ENCODE results near the gene SLC37A1. TPM values are rescaled to one million over a fixed set of nuclear protein-coding genes. Genes with fewer than 3 reads are reported as not detected.

SLC37A1 gene
- total RNA-seq, 1 donor from 2014 or later, result 24.8 TPM

DNA sequence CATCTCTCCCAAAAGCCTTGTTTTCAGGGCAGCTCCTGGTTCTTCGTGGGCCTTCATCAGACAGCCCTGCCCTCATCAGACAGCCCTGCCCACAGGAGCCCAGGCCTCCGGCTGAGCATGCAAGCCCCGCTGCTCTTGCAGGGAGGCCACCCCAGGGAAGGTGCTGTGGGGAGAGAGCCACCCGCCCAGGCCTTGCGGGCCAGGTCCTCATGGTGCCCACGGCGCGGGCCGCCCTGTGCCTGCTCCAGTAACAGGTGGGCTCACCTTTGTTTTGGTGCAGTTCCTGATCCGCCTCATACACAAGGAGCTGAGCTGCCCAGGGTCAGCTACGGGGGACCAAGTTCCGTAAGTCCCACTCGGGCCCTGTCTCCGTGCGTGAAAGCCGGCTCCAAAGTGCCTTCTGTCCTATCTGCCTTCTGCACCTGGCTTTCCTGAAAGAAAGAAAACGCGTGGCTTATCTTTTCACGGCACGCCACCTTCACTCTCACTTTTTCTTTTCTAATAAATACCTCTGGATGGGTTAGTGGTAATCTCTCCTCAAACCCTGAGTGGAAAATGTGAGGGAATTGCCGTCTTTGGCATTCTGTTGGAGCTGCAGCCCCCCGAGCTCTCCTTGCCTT, 65.9 kb downstream of the SLC37A1 start:
- Mint-ChIP-seq H3K4me3 (no peak overlapping the region), H3K4me1 (ENCODE audit: unreplicated experiment) (no peaks in the 10 kb centered on the region), H3K36me3 (peaks cover 19% of the 10 kb centered on the region), H3K27me3 (no peaks in the 10 kb centered on the region), H3K9me3 (no peaks in the 10 kb centered on the region), H3K27ac (no peak overlapping the region)
- DNase-seq (ENCODE audit: extremely low spot score, unreplicated experiment), result no peak
- TF ChIP-seq, protein P1, sequence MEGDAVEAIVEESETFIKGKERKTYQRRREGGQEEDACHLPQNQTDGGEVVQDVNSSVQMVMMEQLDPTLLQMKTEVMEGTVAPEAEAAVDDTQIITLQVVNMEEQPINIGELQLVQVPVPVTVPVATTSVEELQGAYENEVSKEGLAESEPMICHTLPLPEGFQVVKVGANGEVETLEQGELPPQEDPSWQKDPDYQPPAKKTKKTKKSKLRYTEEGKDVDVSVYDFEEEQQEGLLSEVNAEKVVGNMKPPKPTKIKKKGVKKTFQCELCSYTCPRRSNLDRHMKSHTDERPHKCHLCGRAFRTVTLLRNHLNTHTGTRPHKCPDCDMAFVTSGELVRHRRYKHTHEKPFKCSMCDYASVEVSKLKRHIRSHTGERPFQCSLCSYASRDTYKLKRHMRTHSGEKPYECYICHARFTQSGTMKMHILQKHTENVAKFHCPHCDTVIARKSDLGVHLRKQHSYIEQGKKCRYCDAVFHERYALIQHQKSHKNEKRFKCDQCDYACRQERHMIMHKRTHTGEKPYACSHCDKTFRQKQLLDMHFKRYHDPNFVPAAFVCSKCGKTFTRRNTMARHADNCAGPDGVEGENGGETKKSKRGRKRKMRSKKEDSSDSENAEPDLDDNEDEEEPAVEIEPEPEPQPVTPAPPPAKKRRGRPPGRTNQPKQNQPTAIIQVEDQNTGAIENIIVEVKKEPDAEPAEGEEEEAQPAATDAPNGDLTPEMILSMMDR (conservative IDR thresholded peaks at IDR 0.05), result no peak

DNA sequence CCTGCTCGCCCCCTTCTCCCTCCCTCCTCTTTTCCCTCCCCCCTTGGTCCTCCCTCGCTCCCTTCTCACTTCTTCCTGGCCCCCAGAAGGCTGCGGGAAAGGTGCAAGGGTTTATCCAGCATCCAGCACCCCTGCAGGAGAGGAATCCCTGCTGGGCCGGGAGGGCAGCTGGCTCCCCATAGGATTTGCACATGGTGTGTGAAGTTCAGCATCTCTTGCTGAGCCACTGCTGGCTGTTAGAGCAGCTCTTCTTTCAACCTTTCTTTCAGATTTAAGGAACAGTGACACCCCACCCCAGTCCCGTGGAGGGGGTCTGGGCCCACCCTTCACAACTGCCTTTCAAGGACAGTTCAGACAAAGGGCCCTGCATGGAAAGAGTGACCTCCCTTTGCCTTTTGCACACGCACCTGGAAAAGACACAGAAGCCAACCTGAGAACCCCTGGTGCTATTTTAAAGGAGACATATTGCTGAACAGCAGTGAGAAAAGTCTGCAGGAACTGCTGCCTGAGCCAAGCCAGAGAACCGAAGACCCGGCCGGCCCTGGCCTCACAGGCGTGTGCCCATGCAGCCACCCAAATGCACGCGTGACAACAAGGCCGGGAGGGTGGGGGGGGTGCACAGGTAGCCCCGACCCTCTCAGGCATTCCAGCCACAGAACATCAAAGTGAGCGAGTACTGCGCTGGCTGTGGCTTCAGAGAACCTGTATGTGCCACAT, 66.6 kb downstream of the SLC37A1 start:
- no peak for DNase-seq (ENCODE audit: extremely low spot score, unreplicated experiment)
- Mint-ChIP-seq H3K4me1 (ENCODE audit: unreplicated experiment) (no peaks in the 10 kb centered on the region), H3K9me3 (no peaks in the 10 kb centered on the region), H3K27me3 (no peaks in the 10 kb centered on the region), H3K36me3 (peaks cover 16% of the 10 kb centered on the region), H3K4me3 (no peak overlapping the region), H3K27ac (no peak overlapping the region)
- TF ChIP-seq, protein P1 (conservative IDR thresholded peaks at IDR 0.05), result no peak

GRCh38 chr21:42580793-42581321, 67.2 kb downstream of the SLC37A1 start:
- no peak overlapping the region for H3K4me3 Mint-ChIP-seq
- TF ChIP-seq, protein P1 (conservative IDR thresholded peaks at IDR 0.05), result no peak
- H3K36me3 Mint-ChIP-seq, result peaks cover 13% of the 10 kb centered on the region
- H3K27me3 Mint-ChIP-seq, result no peaks in the 10 kb centered on the region
- no peaks in the 10 kb centered on the region for H3K9me3 Mint-ChIP-seq
- DNase-seq (ENCODE audit: extremely low spot score, unreplicated experiment), result no peak
- H3K27ac Mint-ChIP-seq, result no peak overlapping the region
- H3K4me1 Mint-ChIP-seq (ENCODE audit: unreplicated experiment), result no peaks in the 10 kb centered on the region

GRCh38 chr21:42581336-42581992, 67.8 kb downstream of the SLC37A1 start:
- Mint-ChIP-seq H3K4me1 (ENCODE audit: unreplicated experiment) (no peaks in the 10 kb centered on the region), H3K9me3 (no peaks in the 10 kb centered on the region), H3K36me3 (peaks cover 9% of the 10 kb centered on the region), H3K27ac (no peak overlapping the region), H3K27me3 (no peaks in the 10 kb centered on the region), H3K4me3 (no peak overlapping the region)
- DNase-seq (ENCODE audit: extremely low spot score, unreplicated experiment), result no peak
- TF ChIP-seq, protein P1 (conservative IDR thresholded peaks at IDR 0.05), result no peak

GRCh38 chr21:42581993-42582786, 68.5 kb downstream of the SLC37A1 start:
- no peaks in the 10 kb centered on the region for H3K9me3 Mint-ChIP-seq

More at GRCh38 chr21:42581993-42582786, 68.5 kb downstream of the SLC37A1 start:
- DNase-seq (ENCODE audit: extremely low spot score, unreplicated experiment), result no peak
- H3K27me3 Mint-ChIP-seq, result no peaks in the 10 kb centered on the region
- no peaks in the 10 kb centered on the region for H3K4me1 Mint-ChIP-seq (ENCODE audit: unreplicated experiment)
- no peak overlapping the region for H3K4me3 Mint-ChIP-seq
- no peak overlapping the region for H3K27ac Mint-ChIP-seq
- peaks cover 4% of the 10 kb centered on the region for H3K36me3 Mint-ChIP-seq
- TF ChIP-seq, protein P1 (conservative IDR thresholded peaks at IDR 0.05), result no peak

All from type B pancreatic cell (in vitro differentiated cells).